ENCODE data around the gene PBX1.
"Not testable (repeated sequence)": the region's sequence is repeated elsewhere in the genome, so short reads cannot be mapped to it uniquely, and the experiment has no call there.

Gene PBX1

GRCh38 chr1:164603805-164604204 is 44.8 kb downstream of the PBX1 start:
- H3K27me3 Mint-ChIP-seq; ATAC-seq (replicated peaks; ENCODE audit: extremely low read depth, poor library complexity, severe bottlenecking); DNase-seq (ENCODE audit: low spot score in 2 of 2); H3K4me3 Mint-ChIP-seq; H3K27ac Mint-ChIP-seq (ENCODE audit: low read depth); H3K4me1 Mint-ChIP-seq; H3K9me3 Mint-ChIP-seq; H3K36me3 Mint-ChIP-seq (ENCODE audit: insufficient read depth): not testable (repeated sequence)

GRCh38 chr1:164604541-164604940 is 45.6 kb downstream of the PBX1 start:
- no peak overlapping the region for H3K4me3 Mint-ChIP-seq
- ATAC-seq (replicated peaks; ENCODE audit: extremely low read depth, poor library complexity, severe bottlenecking): no peak
- no peak for DNase-seq (ENCODE audit: low spot score in 2 of 2)
- no peaks in the 10 kb centered on the region for H3K27me3 Mint-ChIP-seq
- H3K36me3 Mint-ChIP-seq (ENCODE audit: insufficient read depth): no peaks in the 10 kb centered on the region
- no peak overlapping the region for H3K27ac Mint-ChIP-seq (ENCODE audit: low read depth)
- no peaks in the 10 kb centered on the region for H3K9me3 Mint-ChIP-seq
- no peaks in the 10 kb centered on the region for H3K4me1 Mint-ChIP-seq

GRCh38 chr1:164605254-164606091 is 46.5 kb downstream of the PBX1 start:
- no peak overlapping the region for H3K27ac Mint-ChIP-seq (ENCODE audit: low read depth)
- H3K36me3 Mint-ChIP-seq (ENCODE audit: insufficient read depth): peaks cover 2% of the 10 kb centered on the region
- ATAC-seq (replicated peaks; ENCODE audit: extremely low read depth, poor library complexity, severe bottlenecking) (no peak), DNase-seq (ENCODE audit: low spot score in 2 of 2) (no peak)
- no peaks in the 10 kb centered on the region for H3K9me3 Mint-ChIP-seq
- no peaks in the 10 kb centered on the region for H3K4me1 Mint-ChIP-seq
- H3K4me3 Mint-ChIP-seq: no peak overlapping the region
- H3K27me3 Mint-ChIP-seq: no peaks in the 10 kb centered on the region

- Mint-ChIP-seq H3K4me1 (no peaks in the 10 kb centered on the region), H3K36me3 (ENCODE audit: insufficient read depth) (peaks cover 2% of the 10 kb centered on the region), H3K4me3 (no peak overlapping the region), H3K27me3 (no peaks in the 10 kb centered on the region), H3K27ac (ENCODE audit: low read depth) (no peak overlapping the region), H3K9me3 (no peaks in the 10 kb centered on the region)
- no peak for DNase-seq (ENCODE audit: low spot score in 2 of 2)
- no peak for ATAC-seq (replicated peaks; ENCODE audit: extremely low read depth, poor library complexity, severe bottlenecking)
Measured at GRCh38 chr1:164607351-164607750, 48.4 kb downstream of the PBX1 start.

GRCh38 chr1:164608651-164609057 is 49.7 kb downstream of the PBX1 start:
- no peak for DNase-seq (ENCODE audit: low spot score in 2 of 2)
- Mint-ChIP-seq H3K27ac (ENCODE audit: low read depth) (no peak overlapping the region), H3K4me3 (no peak overlapping the region), H3K9me3 (no peaks in the 10 kb centered on the region), H3K36me3 (ENCODE audit: insufficient read depth) (peaks cover 2% of the 10 kb centered on the region), H3K4me1 (no peaks in the 10 kb centered on the region), H3K27me3 (no peaks in the 10 kb centered on the region)
- ATAC-seq (replicated peaks; ENCODE audit: extremely low read depth, poor library complexity, severe bottlenecking): no peak

- DNase-seq (ENCODE audit: low spot score in 2 of 2) (no peak), ATAC-seq (replicated peaks; ENCODE audit: extremely low read depth, poor library complexity, severe bottlenecking) (no peak)
- Mint-ChIP-seq H3K4me1 (no peaks in the 10 kb centered on the region), H3K9me3 (no peaks in the 10 kb centered on the region), H3K36me3 (ENCODE audit: insufficient read depth) (peaks cover 2% of the 10 kb centered on the region), H3K4me3 (no peak overlapping the region), H3K27me3 (no peaks in the 10 kb centered on the region), H3K27ac (ENCODE audit: low read depth) (no peak overlapping the region)
Measured at GRCh38 chr1:164609089-164609488, 50.1 kb downstream of the PBX1 start.

GRCh38 chr1:164610538-164611222 is 51.7 kb downstream of the PBX1 start:
- Mint-ChIP-seq H3K27me3 (no peaks in the 10 kb centered on the region), H3K36me3 (ENCODE audit: insufficient read depth) (peaks cover 2% of the 10 kb centered on the region), H3K4me3 (no peak overlapping the region), H3K4me1 (no peaks in the 10 kb centered on the region), H3K9me3 (no peaks in the 10 kb centered on the region), H3K27ac (ENCODE audit: low read depth) (no peak overlapping the region)
- ATAC-seq (replicated peaks; ENCODE audit: extremely low read depth, poor library complexity, severe bottlenecking) (no peak), DNase-seq (ENCODE audit: low spot score in 2 of 2) (no peak)

GRCh38 chr1:164611754-164612642 is 53.0 kb downstream of the PBX1 start:
- H3K27me3 Mint-ChIP-seq: no peaks in the 10 kb centered on the region
- H3K4me1 Mint-ChIP-seq: no peaks in the 10 kb centered on the region
- no peak for DNase-seq (ENCODE audit: low spot score in 2 of 2)
- no peak overlapping the region for H3K27ac Mint-ChIP-seq (ENCODE audit: low read depth)
- no peak for ATAC-seq (replicated peaks; ENCODE audit: extremely low read depth, poor library complexity, severe bottlenecking)
- no peak overlapping the region for H3K4me3 Mint-ChIP-seq
- H3K9me3 Mint-ChIP-seq: no peaks in the 10 kb centered on the region
- H3K36me3 Mint-ChIP-seq (ENCODE audit: insufficient read depth): peaks cover 4% of the 10 kb centered on the region

- no peak for DNase-seq (ENCODE audit: low spot score in 2 of 2)
- Mint-ChIP-seq H3K27ac (ENCODE audit: low read depth) (no peak overlapping the region), H3K9me3 (no peaks in the 10 kb centered on the region), H3K4me1 (no peaks in the 10 kb centered on the region), H3K27me3 (no peaks in the 10 kb centered on the region), H3K36me3 (ENCODE audit: insufficient read depth) (peaks cover 4% of the 10 kb centered on the region), H3K4me3 (no peak overlapping the region)
- ATAC-seq (replicated peaks; ENCODE audit: extremely low read depth, poor library complexity, severe bottlenecking): no peak
Measured at GRCh38 chr1:164613176-164613575, 54.2 kb downstream of the PBX1 start.

- Mint-ChIP-seq H3K4me1 (no peaks in the 10 kb centered on the region), H3K36me3 (ENCODE audit: insufficient read depth) (peaks cover 4% of the 10 kb centered on the region), H3K27ac (ENCODE audit: low read depth) (no peak overlapping the region), H3K27me3 (no peaks in the 10 kb centered on the region), H3K4me3 (no peak overlapping the region), H3K9me3 (no peaks in the 10 kb centered on the region)
- ATAC-seq (replicated peaks; ENCODE audit: extremely low read depth, poor library complexity, severe bottlenecking) (no peak), DNase-seq (ENCODE audit: low spot score in 2 of 2) (no peak)
Measured at GRCh38 chr1:164614316-164614715, 55.3 kb downstream of the PBX1 start.

GRCh38 chr1:164617377-164618201 is 58.6 kb downstream of the PBX1 start:
- Mint-ChIP-seq H3K27me3 (no peaks in the 10 kb centered on the region), H3K9me3 (peaks cover 4% of the 10 kb centered on the region), H3K36me3 (ENCODE audit: insufficient read depth) (peaks cover 2% of the 10 kb centered on the region), H3K4me1 (no peaks in the 10 kb centered on the region), H3K4me3 (no peak overlapping the region), H3K27ac (ENCODE audit: low read depth) (no peak overlapping the region)
- DNase-seq (ENCODE audit: low spot score in 2 of 2) (no peak), ATAC-seq (replicated peaks; ENCODE audit: extremely low read depth, poor library complexity, severe bottlenecking) (no peak)

- Mint-ChIP-seq H3K36me3 (ENCODE audit: insufficient read depth) (peaks cover 2% of the 10 kb centered on the region), H3K4me1 (no peaks in the 10 kb centered on the region), H3K27ac (ENCODE audit: low read depth) (no peak overlapping the region), H3K9me3 (peaks cover 4% of the 10 kb centered on the region), H3K27me3 (no peaks in the 10 kb centered on the region), H3K4me3 (no peak overlapping the region)
- DNase-seq (ENCODE audit: low spot score in 2 of 2) (no peak), ATAC-seq (replicated peaks; ENCODE audit: extremely low read depth, poor library complexity, severe bottlenecking) (no peak)
Measured at GRCh38 chr1:164618202-164618564, 59.2 kb downstream of the PBX1 start.
